Trophoblast cell (in vitro differentiated cells and primary cell): ENCODE data around the gene NSRP1.

Experiments used
- DNase-seq, 2 donors: peaks; one replicate each; pipeline ENCODE4 v3.0.0-alpha.2; 2016
- H2AFZ ChIP-seq: 2 replicates; pipeline ENCODE4 v1.6.1; 2013; ENCODE audit warnings: low read length, moderate library complexity, mild to moderate bottlenecking; ENCODE audit not compliant: insufficient read depth, poor library complexity
- H2AK5ac ChIP-seq: 2 replicates; pipeline ENCODE4 v1.6.1; 2013; ENCODE audit warnings: mild to moderate bottlenecking, low read length
- H2BK120ac ChIP-seq: 2 replicates; pipeline ENCODE4 v1.6.1; 2013; ENCODE audit warnings: low read length, mild to moderate bottlenecking, moderate library complexity; ENCODE audit not compliant: insufficient read depth, poor library complexity
- H2BK12ac ChIP-seq: 2 replicates; pipeline ENCODE4 v1.6.1; 2013; ENCODE audit warnings: mild to moderate bottlenecking, low read length, moderate library complexity
- H2BK5ac ChIP-seq: 2 replicates; pipeline ENCODE4 v1.6.1; 2013; ENCODE audit warnings: low read length, low read depth, moderate library complexity, mild to moderate bottlenecking; ENCODE audit not compliant: poor library complexity
- H3K14ac ChIP-seq: 2 replicates; pipeline ENCODE4 v1.6.1; 2013; ENCODE audit warnings: mild to moderate bottlenecking, low read length
- H3K18ac ChIP-seq: 2 replicates; pipeline ENCODE4 v1.6.1; 2013; ENCODE audit warnings: mild to moderate bottlenecking, low read length
- H3K23ac ChIP-seq: 2 replicates; pipeline ENCODE4 v1.6.1; 2013; ENCODE audit warnings: low read length
- H3K27ac ChIP-seq: 2 replicates; pipeline ENCODE4 v1.5.1; 2013; ENCODE audit warnings: low read depth, mild to moderate bottlenecking, inconsistent platforms, low read length, moderate library complexity
- H3K27me3 ChIP-seq: 2 replicates; pipeline ENCODE4 v1.6.1; 2013; ENCODE audit warnings: inconsistent platforms, mild to moderate bottlenecking, low read length, moderate library complexity; ENCODE audit not compliant: insufficient read depth
- H3K36me3 ChIP-seq, 2 experiments: 1 replicate in 1 of 2; 2 replicates in 1 of 2; pipeline ENCODE4 v1.6.1; 2013; ENCODE audit warnings: low read length in 2 of 2, mild to moderate bottlenecking in 2 of 2, moderate library complexity in 1 of 2; ENCODE audit not compliant: insufficient read depth in 2 of 2, control insufficient read depth in 1 of 2
- H3K4ac ChIP-seq: 2 replicates; pipeline ENCODE4 v1.6.1; 2013; ENCODE audit warnings: low read depth, mild to moderate bottlenecking, low read length, moderate library complexity
- H3K4me1 ChIP-seq, 2 experiments: 1 replicate in 1 of 2; 2 replicates in 1 of 2; pipeline ENCODE4 v1.6.1; 2013; ENCODE audit warnings: low read length in 2 of 2, mild to moderate bottlenecking in 2 of 2, moderate library complexity in 1 of 2; ENCODE audit not compliant: insufficient read depth in 2 of 2, control insufficient read depth in 1 of 2
- H3K4me2 ChIP-seq: 2 replicates; pipeline ENCODE4 v1.6.1; 2013; ENCODE audit warnings: inconsistent platforms, mild to moderate bottlenecking, low read length, moderate library complexity
- H3K4me3 ChIP-seq: 2 replicates; pipeline ENCODE4 v1.5.1; 2013; ENCODE audit warnings: mild to moderate bottlenecking, low read depth, low read length, inconsistent platforms
- H3K79me1 ChIP-seq: one replicate; pipeline ENCODE4 v1.6.1; 2013; ENCODE audit warnings: low read length
- H3K79me2 ChIP-seq: 2 replicates; pipeline ENCODE4 v1.6.1; 2013; ENCODE audit warnings: low read length, mild to moderate bottlenecking; ENCODE audit not compliant: control insufficient read depth, insufficient read depth, poor library complexity
- H3K9ac ChIP-seq: 2 replicates; pipeline ENCODE4 v1.6.1; 2013; ENCODE audit warnings: mild to moderate bottlenecking, low read length
- H3K9me3 ChIP-seq: 2 replicates; pipeline ENCODE4 v1.6.1; 2013; ENCODE audit warnings: low read depth, mild to moderate bottlenecking, control low read depth, inconsistent platforms, low read length; ENCODE audit not compliant: insufficient read depth
- H4K12ac ChIP-seq: 2 replicates; pipeline ENCODE4 v1.6.1; 2013; ENCODE audit warnings: low read depth, mild to moderate bottlenecking, low read length, moderate library complexity
- H4K8ac ChIP-seq: 2 replicates; pipeline ENCODE4 v1.6.1; 2013; ENCODE audit warnings: low read depth, mild to moderate bottlenecking, low read length, moderate library complexity
- H4K91ac ChIP-seq: one replicate; pipeline ENCODE4 v1.6.1; 2013; ENCODE audit warnings: low read depth, mild to moderate bottlenecking, low read length, moderate library complexity
- WGBS: extraction: QIAGEN DNeasy Blood & Tissue Kit; methylation state at CpG from one replicate; pipeline ENCODE4 v1.1.7; 2013; ENCODE audit warnings: missing lambda C conversion rate; ENCODE audit not compliant: insufficient read length, insufficient coverage; ENCODE audit errors: extremely low coverage; 5-methylcytosine and 5-hydroxymethylcytosine counted together

NSRP1 gene

DNA sequence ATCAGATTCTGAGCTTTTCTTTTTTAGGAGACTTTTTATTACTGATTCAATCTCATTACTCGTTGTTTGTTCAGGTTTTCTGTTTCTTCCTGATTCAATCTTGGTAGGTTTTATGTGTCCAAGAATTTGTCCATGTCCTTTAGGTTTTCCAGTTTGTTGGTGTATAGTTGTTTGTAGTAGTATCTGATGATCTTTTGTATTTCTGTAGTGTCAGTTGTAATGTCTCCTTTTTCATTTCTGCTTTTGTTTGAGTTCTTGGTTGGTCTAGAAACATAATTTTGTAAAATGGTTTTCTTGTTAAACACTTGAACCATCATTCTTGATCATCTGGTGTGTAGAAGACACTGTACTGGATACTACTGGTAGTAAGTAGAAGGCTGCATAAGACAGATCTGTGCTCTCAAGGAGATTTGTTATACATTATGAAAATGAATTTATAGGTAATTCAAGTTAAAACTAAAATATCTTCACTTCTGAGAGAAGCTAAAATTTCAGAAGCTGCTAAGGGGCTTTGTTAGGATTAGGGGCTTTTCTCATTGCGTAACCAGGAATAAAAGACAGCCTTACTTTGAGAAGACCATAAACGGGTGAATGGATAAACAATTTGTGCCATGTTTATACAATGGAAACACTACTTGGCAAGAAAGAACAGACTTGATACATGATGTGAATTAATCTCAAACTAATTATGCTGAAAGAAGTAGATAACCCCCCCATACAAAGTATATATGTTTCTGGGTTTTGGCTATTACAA lies 44.0 kb downstream of the NSRP1 start:
- Histone ChIP-seq H3K27ac (no peak overlapping the region), H2AFZ (no peak overlapping the region), H4K12ac (no peak overlapping the region), H3K36me3 (peaks cover 4 to 8% of the 10 kb centered on the region in 2 experiments), H3K4ac (no peak overlapping the region), H3K23ac (no peak overlapping the region), H3K18ac (no peak overlapping the region), H2BK12ac (no peak overlapping the region), H3K9ac (no peak overlapping the region), H2AK5ac (no peak overlapping the region), H3K27me3 (no peaks in the 10 kb centered on the region), H2BK5ac (no peak overlapping the region), H3K9me3 (no peaks in the 10 kb centered on the region), H2BK120ac (no peak overlapping the region), H3K4me1 (no peaks in the 10 kb centered on the region), H3K79me1 (no peaks in the 10 kb centered on the region), H4K8ac (no peak overlapping the region), H3K4me3 (no peak overlapping the region), H3K79me2 (no peaks in the 10 kb centered on the region), H3K14ac (no peak overlapping the region), H4K91ac (no peak overlapping the region), H3K4me2 (no peak overlapping the region)
- no peak for DNase-seq
- WGBS: no CpG with 5 or more reads among the region's 3 CpGs

DNA sequence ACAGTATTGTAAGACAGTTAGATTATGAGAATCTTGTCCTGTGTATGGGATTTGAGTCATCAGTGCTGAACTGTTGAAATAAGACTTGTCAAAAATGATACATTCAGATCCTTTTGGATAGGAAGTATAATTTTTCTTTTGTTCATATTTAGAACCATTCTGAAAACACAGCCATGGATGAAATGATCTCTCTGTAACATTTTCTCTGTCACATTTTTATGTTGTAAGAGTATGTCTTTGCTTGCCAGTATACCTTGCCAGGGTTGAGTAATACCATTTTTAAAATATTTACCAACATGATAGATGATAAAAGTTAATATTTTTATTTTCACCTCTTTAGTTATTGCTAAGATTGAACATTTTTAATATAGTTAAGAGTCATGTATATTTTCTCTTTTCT lies 45.0 kb downstream of the NSRP1 start:
- Histone ChIP-seq H3K36me3 (peaks cover 4 to 5% of the 10 kb centered on the region in 2 experiments), H3K79me2 (no peaks in the 10 kb centered on the region), H4K12ac (no peak overlapping the region), H3K27me3 (no peaks in the 10 kb centered on the region), H3K4me1 (no peaks in the 10 kb centered on the region), H2BK5ac (no peak overlapping the region), H2AFZ (no peak overlapping the region), H2BK12ac (no peak overlapping the region), H3K18ac (no peak overlapping the region), H3K4me3 (no peak overlapping the region), H3K4ac (no peak overlapping the region), H3K23ac (no peak overlapping the region), H3K9ac (no peak overlapping the region), H3K14ac (no peak overlapping the region), H4K8ac (no peak overlapping the region), H3K79me1 (no peaks in the 10 kb centered on the region), H2BK120ac (no peak overlapping the region), H2AK5ac (no peak overlapping the region), H4K91ac (no peak overlapping the region), H3K4me2 (no peak overlapping the region), H3K27ac (no peak overlapping the region), H3K9me3 (no peaks in the 10 kb centered on the region)
- no peak for DNase-seq

DNA sequence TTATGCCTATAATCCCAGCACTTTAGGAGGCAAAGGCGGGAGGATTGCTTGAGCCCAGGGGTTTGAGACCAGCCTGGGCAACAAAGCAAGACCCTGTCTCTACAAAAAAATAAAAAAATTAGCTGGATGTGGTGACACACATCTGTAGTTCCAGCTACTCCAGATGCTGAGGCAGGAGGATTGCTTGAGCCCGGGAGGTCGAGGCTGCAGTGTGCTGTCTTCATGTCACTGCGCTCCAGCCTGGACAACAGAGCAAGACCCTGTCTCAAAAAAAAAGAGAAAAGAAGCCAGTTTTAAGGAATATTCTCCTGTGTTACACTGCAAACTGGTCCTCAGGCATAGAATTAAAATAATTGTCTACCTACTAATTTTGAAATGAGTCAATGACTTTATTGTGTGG lies 47.9 kb downstream of the NSRP1 start:
- Histone ChIP-seq H2AFZ (no peak overlapping the region), H4K91ac (no peak overlapping the region), H3K4ac (no peak overlapping the region)

DNA sequence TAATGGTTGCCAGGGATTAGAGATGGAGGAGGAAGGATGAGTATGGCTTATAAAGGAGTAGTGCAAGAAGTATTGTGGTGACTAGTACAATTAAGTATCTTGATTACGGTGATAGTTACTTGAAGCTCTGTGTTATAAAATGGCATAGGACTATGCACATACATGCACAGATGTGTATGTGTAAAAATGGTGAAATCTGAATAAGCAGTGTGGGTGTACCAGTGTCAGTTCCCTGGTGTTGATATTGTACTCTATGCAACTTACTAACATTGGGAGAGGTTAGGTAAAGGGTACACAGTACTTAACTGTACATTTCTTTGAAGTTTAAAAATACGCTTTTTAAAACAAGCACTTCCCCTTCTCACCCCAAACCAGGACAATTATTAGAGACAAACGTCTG lies 48.5 kb downstream of the NSRP1 start:
- WGBS: no CpG with 5 or more reads among the region's 3 CpGs
- H2AFZ ChIP-seq: no peak overlapping the region
- no peak overlapping the region for H3K4me3 ChIP-seq
- H3K18ac ChIP-seq: no peak overlapping the region
- H3K14ac ChIP-seq: no peak overlapping the region
- H3K9me3 ChIP-seq: no peaks in the 10 kb centered on the region
- H4K91ac ChIP-seq: no peak overlapping the region
- H2BK120ac ChIP-seq: no peak overlapping the region
- H3K9ac ChIP-seq: no peak overlapping the region
- no peak overlapping the region for H4K8ac ChIP-seq
- no peak for DNase-seq
- H3K27ac ChIP-seq: no peak overlapping the region
- no peak overlapping the region for H3K4me2 ChIP-seq
- no peak overlapping the region for H4K12ac ChIP-seq
- no peaks in the 10 kb centered on the region for H3K79me1 ChIP-seq
- H3K36me3 ChIP-seq: peaks cover 4% of the 10 kb centered on the region in 2 experiments
- no peak overlapping the region for H2AK5ac ChIP-seq
- H3K4me1 ChIP-seq: no peaks in the 10 kb centered on the region
- H3K4ac ChIP-seq: no peak overlapping the region
- H3K79me2 ChIP-seq: no peaks in the 10 kb centered on the region
- H3K23ac ChIP-seq: no peak overlapping the region
- H3K27me3 ChIP-seq: no peaks in the 10 kb centered on the region
- H2BK12ac ChIP-seq: no peak overlapping the region
- no peak overlapping the region for H2BK5ac ChIP-seq

More for the DNA sequence above, 47.9 kb downstream of the NSRP1 start:
- Histone ChIP-seq H2BK120ac (no peak overlapping the region), H3K18ac (no peak overlapping the region), H2BK12ac (no peak overlapping the region), H3K4me3 (no peak overlapping the region), H4K8ac (no peak overlapping the region), H3K9me3 (no peaks in the 10 kb centered on the region), H2BK5ac (no peak overlapping the region), H4K12ac (no peak overlapping the region), H3K36me3 (peaks cover 4% of the 10 kb centered on the region in 2 experiments), H3K23ac (no peak overlapping the region), H3K79me2 (no peaks in the 10 kb centered on the region), H3K27ac (no peak overlapping the region), H2AK5ac (no peak overlapping the region), H3K4me1 (no peaks in the 10 kb centered on the region), H3K27me3 (no peaks in the 10 kb centered on the region), H3K14ac (no peak overlapping the region), H3K79me1 (no peaks in the 10 kb centered on the region), H3K9ac (no peak overlapping the region), H3K4me2 (no peak overlapping the region)
- no CpG with 5 or more reads among the region's 4 CpGs for WGBS
- DNase-seq: no peak
